GM21576 (cell line): ENCODE data around the gene CCDC28B.

Experiments used
- ATAC-seq: cut with Tn5 transposase; IDR thresholded peaks from one replicate; pipeline ENCODE4 v1.9.1; 2021; ENCODE audit warnings: mild to moderate bottlenecking, moderate library complexity; ENCODE audit not compliant: unreplicated experiment

The CCDC28B gene

GRCh38 chr1:32192220-32192948 is 8.0 kb upstream of the CCDC28B start:
- ATAC-seq: no peak

- no peak for ATAC-seq
Observed at GRCh38 chr1:32194984-32195383, 5.4 kb upstream of the CCDC28B start.

- ATAC-seq: no peak
Observed at GRCh38 chr1:32195531-32195930, 4.9 kb upstream of the CCDC28B start.

GRCh38 chr1:32195972-32196823 is 4.2 kb upstream of the CCDC28B start:
- ATAC-seq: no peak

- no peak for ATAC-seq
Observed at GRCh38 chr1:32197074-32197473, 3.3 kb upstream of the CCDC28B start.

- no peak for ATAC-seq
Observed at GRCh38 chr1:32197837-32198236, 2.6 kb upstream of the CCDC28B start.

- no peak for ATAC-seq
Observed at GRCh38 chr1:32198237-32199042, 2.0 kb upstream of the CCDC28B start.

GRCh38 chr1:32199043-32199716 is 1.2 kb upstream of the CCDC28B start:
- no peak for ATAC-seq

GRCh38 chr1:32199717-32200072 is 700 bp upstream of the CCDC28B start:
- ATAC-seq: no peak

GRCh38 chr1:32201011-32201855 is 838 bp downstream of the CCDC28B start:
- ATAC-seq: no peak

GRCh38 chr1:32204943-32205361 is 4.6 kb downstream of the CCDC28B start:
- no peak for ATAC-seq

- ATAC-seq: no peak
Observed at GRCh38 chr1:32205401-32206370, 5.3 kb downstream of the CCDC28B start, which contains the start of gene IQCC. Gene IQCC (plus strand): TSS chr1:32205671. CDS start chr1:32205682, 11 bp downstream.

GRCh38 chr1:32208469-32208868 is 8.1 kb downstream of the CCDC28B start:
- no peak for ATAC-seq

GRCh38 chr1:32208891-32209328 is 8.5 kb downstream of the CCDC28B start, which contains the start of gene DCDC2B:
Gene DCDC2B (plus strand): TSS chr1:32209089. CDS start chr1:32209094, 5 bp downstream.
- ATAC-seq: no peak

GRCh38 chr1:32215629-32216480 is 15.5 kb downstream of the CCDC28B start:
- no peak for ATAC-seq

- ATAC-seq: no peak
Observed at GRCh38 chr1:32216566-32216965, 16.2 kb downstream of the CCDC28B start.

- no peak for ATAC-seq
Observed at GRCh38 chr1:32219022-32219421, 18.6 kb downstream of the CCDC28B start.
